ENCODE data around the gene EPN1.
"Not testable (repeated sequence)": the region's sequence is repeated elsewhere in the genome, so short reads cannot be mapped to it uniquely, and the experiment has no call there.

EPN1 gene

GRCh38 chr19:55723491-55723890 is 48.5 kb downstream of the EPN1 start:
- TF ChIP-seq, protein P1, sequence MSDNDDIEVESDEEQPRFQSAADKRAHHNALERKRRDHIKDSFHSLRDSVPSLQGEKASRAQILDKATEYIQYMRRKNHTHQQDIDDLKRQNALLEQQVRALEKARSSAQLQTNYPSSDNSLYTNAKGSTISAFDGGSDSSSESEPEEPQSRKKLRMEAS (IDR thresholded peaks at IDR 0.05) = no peak
- TF ChIP-seq ZBTB7A (IDR thresholded peaks at IDR 0.05; ENCODE audit: low read depth) (no peak), FOXM1 (IDR thresholded peaks at IDR 0.05; ENCODE audit: borderline replicate concordance, low read depth) (no peak), EP300 (IDR thresholded peaks at IDR 0.05; ENCODE audit: borderline replicate concordance) (no peak), USF1 (IDR thresholded peaks at IDR 0.05) (no peak), CEBPB (IDR thresholded peaks at IDR 0.05) (no peak), TCF12 (IDR thresholded peaks at IDR 0.05; ENCODE audit: low read depth) (no peak), YY1 (IDR thresholded peaks at IDR 0.05; ENCODE audit: low read depth) (no peak), RAD21 (IDR thresholded peaks at IDR 0.05; ENCODE audit: low read depth) (no peak), NFIC (IDR thresholded peaks at IDR 0.05) (no peak), TEAD4 (IDR thresholded peaks at IDR 0.05) (no peak), TAF1 (IDR thresholded peaks at IDR 0.05; ENCODE audit: low read depth) (no peak), CREB1 (IDR thresholded peaks at IDR 0.05; ENCODE audit: low read depth) (no peak), EGR1 (IDR thresholded peaks at IDR 0.05) (no peak)
- TF ChIP-seq, protein P2, sequence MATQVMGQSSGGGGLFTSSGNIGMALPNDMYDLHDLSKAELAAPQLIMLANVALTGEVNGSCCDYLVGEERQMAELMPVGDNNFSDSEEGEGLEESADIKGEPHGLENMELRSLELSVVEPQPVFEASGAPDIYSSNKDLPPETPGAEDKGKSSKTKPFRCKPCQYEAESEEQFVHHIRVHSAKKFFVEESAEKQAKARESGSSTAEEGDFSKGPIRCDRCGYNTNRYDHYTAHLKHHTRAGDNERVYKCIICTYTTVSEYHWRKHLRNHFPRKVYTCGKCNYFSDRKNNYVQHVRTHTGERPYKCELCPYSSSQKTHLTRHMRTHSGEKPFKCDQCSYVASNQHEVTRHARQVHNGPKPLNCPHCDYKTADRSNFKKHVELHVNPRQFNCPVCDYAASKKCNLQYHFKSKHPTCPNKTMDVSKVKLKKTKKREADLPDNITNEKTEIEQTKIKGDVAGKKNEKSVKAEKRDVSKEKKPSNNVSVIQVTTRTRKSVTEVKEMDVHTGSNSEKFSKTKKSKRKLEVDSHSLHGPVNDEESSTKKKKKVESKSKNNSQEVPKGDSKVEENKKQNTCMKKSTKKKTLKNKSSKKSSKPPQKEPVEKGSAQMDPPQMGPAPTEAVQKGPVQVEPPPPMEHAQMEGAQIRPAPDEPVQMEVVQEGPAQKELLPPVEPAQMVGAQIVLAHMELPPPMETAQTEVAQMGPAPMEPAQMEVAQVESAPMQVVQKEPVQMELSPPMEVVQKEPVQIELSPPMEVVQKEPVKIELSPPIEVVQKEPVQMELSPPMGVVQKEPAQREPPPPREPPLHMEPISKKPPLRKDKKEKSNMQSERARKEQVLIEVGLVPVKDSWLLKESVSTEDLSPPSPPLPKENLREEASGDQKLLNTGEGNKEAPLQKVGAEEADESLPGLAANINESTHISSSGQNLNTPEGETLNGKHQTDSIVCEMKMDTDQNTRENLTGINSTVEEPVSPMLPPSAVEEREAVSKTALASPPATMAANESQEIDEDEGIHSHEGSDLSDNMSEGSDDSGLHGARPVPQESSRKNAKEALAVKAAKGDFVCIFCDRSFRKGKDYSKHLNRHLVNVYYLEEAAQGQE (IDR thresholded peaks at IDR 0.05; ENCODE audit: low read depth) = no peak

GRCh38 chr19:55738302-55738701 is 63.3 kb downstream of the EPN1 start, which contains the start of gene NLRP9:
TSS of gene NLRP9 (minus strand) at chr19:55738402. CDS start at chr19:55738374, 28 bp downstream.
- TF ChIP-seq RAD21 (IDR thresholded peaks at IDR 0.05; ENCODE audit: low read depth) (no peak), FOXM1 (IDR thresholded peaks at IDR 0.05; ENCODE audit: borderline replicate concordance, low read depth) (no peak)

DNA sequence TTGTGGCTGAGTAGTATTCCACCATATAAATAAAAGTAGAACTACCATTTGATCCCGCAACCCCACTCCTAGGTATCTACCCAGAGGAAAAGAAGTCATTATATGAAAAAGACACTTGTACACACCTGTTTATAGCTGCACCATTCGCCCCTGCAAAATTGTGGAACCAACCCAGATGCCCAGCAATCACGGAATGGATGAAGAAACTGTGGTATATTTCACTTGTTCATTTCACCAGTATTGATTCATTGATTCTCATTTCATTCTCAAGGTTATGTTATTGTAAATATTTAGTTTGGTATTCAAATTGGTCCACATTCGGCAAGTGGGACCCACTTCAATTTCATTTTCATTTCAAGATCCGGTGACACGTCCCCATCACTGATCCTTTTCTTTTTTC is 75.7 kb downstream of the EPN1 start:
- TF ChIP-seq USF1 (IDR thresholded peaks at IDR 0.05) = no peak
- no peak for TF ChIP-seq CEBPB (IDR thresholded peaks at IDR 0.05)
- no peak for TF ChIP-seq TAF1 (IDR thresholded peaks at IDR 0.05; ENCODE audit: low read depth)
- TF ChIP-seq RAD21 (IDR thresholded peaks at IDR 0.05; ENCODE audit: low read depth) = no peak
- TF ChIP-seq CREB1 (IDR thresholded peaks at IDR 0.05; ENCODE audit: low read depth) = no peak
- TF ChIP-seq NFIC (IDR thresholded peaks at IDR 0.05) = no peak
- no peak for TF ChIP-seq TEAD4 (IDR thresholded peaks at IDR 0.05)

GRCh38 chr19:55753401-55753800 is 78.4 kb downstream of the EPN1 start:
- no peak for TF ChIP-seq EGR1 (IDR thresholded peaks at IDR 0.05)
- no peak for TF ChIP-seq TAF1 (IDR thresholded peaks at IDR 0.05; ENCODE audit: low read depth)

GRCh38 chr19:55758797-55759196 is 83.8 kb downstream of the EPN1 start, which contains the start of gene RFPL4A:
TSS of gene RFPL4A (plus strand) at chr19:55759097. CDS start at chr19:55761801, 2,704 bp downstream.
- TF ChIP-seq RAD21 (IDR thresholded peaks at IDR 0.05; ENCODE audit: low read depth); USF1 (IDR thresholded peaks at IDR 0.05); EGR1 (IDR thresholded peaks at IDR 0.05): not testable (repeated sequence)

All from Ishikawa (cell line).